Endothelial cell (in vitro differentiated cells): ENCODE results near the gene HSPH1. TPM values are rescaled to one million over a fixed set of nuclear protein-coding genes. Genes with fewer than 3 reads are reported as not detected.

Experiments used
- DNase-seq: peaks from one replicate; pipeline ENCODE4 v3.0.0; 2021; ENCODE audit warnings: low spot score
- H3K27ac Mint-ChIP-seq: one replicate; pipeline ENCODE4 v1.8.0; 2021; ENCODE audit warnings: mixed read lengths, inconsistent platforms; ENCODE audit not compliant: unreplicated experiment
- H3K27me3 Mint-ChIP-seq: one replicate; pipeline ENCODE4 v1.8.0; 2021; ENCODE audit warnings: mild to moderate bottlenecking, moderate library complexity, mixed read lengths, inconsistent platforms; ENCODE audit not compliant: unreplicated experiment
- H3K36me3 Mint-ChIP-seq: one replicate; pipeline ENCODE4 v1.8.0; 2021; ENCODE audit warnings: mild to moderate bottlenecking, low read depth, mixed read lengths, inconsistent platforms; ENCODE audit not compliant: unreplicated experiment
- H3K4me1 Mint-ChIP-seq: one replicate; pipeline ENCODE4 v1.8.0; 2021; ENCODE audit warnings: mild to moderate bottlenecking, mixed read lengths, inconsistent platforms; ENCODE audit not compliant: unreplicated experiment
- H3K4me3 Mint-ChIP-seq: one replicate; pipeline ENCODE4 v1.8.0; 2021; ENCODE audit warnings: mild to moderate bottlenecking, mixed read lengths, inconsistent platforms; ENCODE audit not compliant: unreplicated experiment
- H3K9me3 Mint-ChIP-seq: one replicate; pipeline ENCODE4 v1.8.0; 2021; ENCODE audit warnings: mixed read lengths, inconsistent platforms; ENCODE audit not compliant: unreplicated experiment
- CTCF ChIP-seq: fragments of 200-600 bp; sonication (generic); IDR thresholded peaks from one replicate; pipeline ENCODE4 v1.5.0; 2021; ENCODE audit warnings: antibody characterized with exemption; ENCODE audit not compliant: unreplicated experiment
- total RNA-seq: library from RNA; stranded (reverse); fragmentation: NEBNext Ultra II Directional; extraction: Animal tissue kit (Norgen Biotek cat#: 25700); gene quantifications from one replicate; pipeline ENCODE4 v1.2.1, GENCODE V29; 2021; ENCODE audit not compliant: unreplicated experiment

HSPH1 gene
- total RNA-seq, 1 donor from 2014 or later: 43.9 TPM

GRCh38 chr13:31172535-31172934 is 10.8 kb upstream of the HSPH1 start:
- Mint-ChIP-seq H3K27ac (no peak overlapping the region), H3K4me1 (peaks cover 18% of the 10 kb centered on the region), H3K9me3 (no peaks in the 10 kb centered on the region), H3K4me3 (no peak overlapping the region), H3K27me3 (peaks cover 4% of the 10 kb centered on the region), H3K36me3 (peaks cover 4% of the 10 kb centered on the region)
- no peak for TF ChIP-seq CTCF
- no peak for DNase-seq

DNA sequence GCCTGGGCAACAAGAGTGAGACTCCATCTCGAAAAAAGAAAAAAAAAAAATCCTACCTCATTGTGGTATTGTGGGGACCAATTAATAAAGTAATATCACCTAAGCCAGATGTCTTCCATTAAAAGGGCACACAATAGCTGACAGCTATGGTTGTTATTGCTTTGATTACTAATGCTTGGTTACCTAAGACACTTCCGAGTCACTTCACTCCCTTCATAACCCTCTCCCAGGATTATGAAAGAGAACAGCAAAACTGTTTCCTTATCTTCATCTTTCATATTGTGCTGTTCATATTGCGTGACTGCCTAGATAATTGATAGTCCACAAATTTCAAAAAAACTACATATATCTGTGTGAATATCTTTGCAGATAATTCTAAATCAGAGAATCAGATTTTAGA is 10.3 kb upstream of the HSPH1 start:
- no peak overlapping the region for H3K4me3 Mint-ChIP-seq
- H3K27ac Mint-ChIP-seq: no peak overlapping the region
- TF ChIP-seq CTCF: no peak
- DNase-seq: no peak
- H3K27me3 Mint-ChIP-seq: peaks cover 4% of the 10 kb centered on the region
- H3K9me3 Mint-ChIP-seq: no peaks in the 10 kb centered on the region
- H3K36me3 Mint-ChIP-seq: no peaks in the 10 kb centered on the region
- H3K4me1 Mint-ChIP-seq: peaks cover 20% of the 10 kb centered on the region

DNA sequence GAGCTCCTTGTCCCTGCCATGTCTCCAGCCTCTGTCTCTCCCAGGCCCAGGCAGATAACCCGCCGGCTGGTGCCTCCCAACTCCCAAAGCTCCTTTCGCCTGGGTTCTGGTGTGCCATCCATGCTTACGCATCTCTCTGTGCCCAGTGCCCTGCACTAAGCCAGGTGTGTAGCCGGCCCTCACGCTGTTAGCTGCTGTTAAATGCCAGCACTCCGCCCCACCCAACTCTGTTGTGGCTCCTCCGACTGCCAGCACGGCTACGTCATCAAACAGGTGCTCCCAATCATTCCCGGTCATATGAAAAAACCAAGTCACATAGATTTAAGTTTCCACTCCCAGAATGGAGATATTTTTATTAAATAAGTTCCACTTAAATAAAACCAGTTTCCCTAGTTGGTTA is 7.0 kb upstream of the HSPH1 start:
- H3K4me1 Mint-ChIP-seq: peaks cover 20% of the 10 kb centered on the region

DNA sequence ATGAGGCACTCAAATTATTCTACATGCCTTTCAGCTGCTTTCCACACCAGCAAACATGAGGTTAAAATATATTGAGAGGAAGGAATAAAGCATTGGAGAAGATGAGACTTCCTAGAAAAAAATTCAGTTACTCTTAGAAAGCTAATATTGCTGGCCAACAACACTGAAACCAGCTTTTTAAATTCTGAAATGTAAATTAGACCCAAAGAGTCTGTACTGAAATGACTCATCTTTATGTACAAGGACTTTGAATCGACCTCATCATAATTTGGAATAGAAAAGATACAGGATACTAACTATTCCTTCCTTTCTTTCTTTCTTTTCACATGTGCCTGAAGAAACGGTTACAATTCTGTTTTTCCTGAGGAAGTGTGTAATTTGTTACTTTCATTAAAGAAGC is 6.5 kb upstream of the HSPH1 start:
- H3K4me3 Mint-ChIP-seq: no peak overlapping the region
- no peak overlapping the region for H3K27ac Mint-ChIP-seq
- peaks cover 4% of the 10 kb centered on the region for H3K27me3 Mint-ChIP-seq
- DNase-seq: no peak
- H3K9me3 Mint-ChIP-seq: no peaks in the 10 kb centered on the region
- no peak for TF ChIP-seq CTCF
- H3K4me1 Mint-ChIP-seq: peaks cover 20% of the 10 kb centered on the region
- H3K36me3 Mint-ChIP-seq: no peaks in the 10 kb centered on the region

More for the DNA sequence above, 7.0 kb upstream of the HSPH1 start:
- no peaks in the 10 kb centered on the region for H3K36me3 Mint-ChIP-seq
- H3K9me3 Mint-ChIP-seq: no peaks in the 10 kb centered on the region
- no peak for TF ChIP-seq CTCF
- no peak overlapping the region for H3K27ac Mint-ChIP-seq
- peaks cover 4% of the 10 kb centered on the region for H3K27me3 Mint-ChIP-seq
- no peak overlapping the region for H3K4me3 Mint-ChIP-seq
- no peak for DNase-seq

DNA sequence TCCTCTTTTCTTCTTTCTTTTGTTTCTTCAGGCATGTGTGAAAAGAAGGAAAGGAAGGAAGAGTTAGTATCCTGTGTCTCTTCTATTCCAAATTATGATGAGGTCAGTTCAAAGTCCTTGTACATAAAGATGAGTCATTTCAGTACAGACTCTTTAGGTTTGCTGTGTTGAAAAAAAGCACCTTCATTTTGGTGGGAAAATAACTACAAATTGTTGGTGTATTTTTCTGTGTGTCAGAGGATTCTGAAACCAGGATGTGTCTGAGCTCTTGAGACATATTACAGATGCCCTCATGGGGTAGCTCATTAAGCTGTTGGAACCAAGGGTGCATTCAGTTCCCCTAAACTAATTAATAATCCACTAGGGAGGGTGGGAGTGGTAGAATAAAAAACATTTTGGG is 5.8 kb upstream of the HSPH1 start:
- DNase-seq: no peak
- H3K9me3 Mint-ChIP-seq: no peaks in the 10 kb centered on the region
- no peak overlapping the region for H3K4me3 Mint-ChIP-seq
- H3K4me1 Mint-ChIP-seq: peaks cover 26% of the 10 kb centered on the region
- TF ChIP-seq CTCF: no peak
- no peak overlapping the region for H3K27ac Mint-ChIP-seq
- H3K36me3 Mint-ChIP-seq: no peaks in the 10 kb centered on the region
- peaks cover 4% of the 10 kb centered on the region for H3K27me3 Mint-ChIP-seq
